Type B pancreatic cell (in vitro differentiated cells): ENCODE data around the gene CACNA1G. TPM values are rescaled to one million over a fixed set of nuclear protein-coding genes. Genes with fewer than 3 reads are reported as not detected.

Experiments used
- DNase-seq: peaks from one replicate; pipeline ENCODE4 v3.0.0; 2021; ENCODE audit warnings: mixed read lengths; ENCODE audit not compliant: unreplicated experiment; ENCODE audit errors: extremely low spot score
- H3K27ac Mint-ChIP-seq: 2 replicates; pipeline ENCODE4 v1.8.0; 2021; ENCODE audit warnings: mild to moderate bottlenecking, mixed read lengths
- H3K27me3 Mint-ChIP-seq: 2 replicates; pipeline ENCODE4 v1.8.0; 2021; ENCODE audit warnings: mixed read lengths
- H3K36me3 Mint-ChIP-seq: 2 replicates; pipeline ENCODE4 v1.8.0; 2021; ENCODE audit warnings: mixed read lengths
- H3K4me1 Mint-ChIP-seq: one replicate; pipeline ENCODE4 v1.8.0; 2021; ENCODE audit warnings: mixed read lengths; ENCODE audit not compliant: unreplicated experiment
- H3K4me3 Mint-ChIP-seq: 2 replicates; pipeline ENCODE4 v1.8.0; 2021; ENCODE audit warnings: mild to moderate bottlenecking, mixed read lengths
- H3K9me3 Mint-ChIP-seq: 2 replicates; pipeline ENCODE4 v1.8.0; 2021; ENCODE audit warnings: mixed read lengths
- CTCF ChIP-seq: fragments of 200-600 bp; sonication (generic); conservative IDR thresholded peaks from 2 replicates; pipeline ENCODE4 v1.5.0; 2021; ENCODE audit warnings: antibody characterized with exemption, mild to moderate bottlenecking
- total RNA-seq: library from RNA; stranded (reverse); gene quantifications from 2 replicates; pipeline ENCODE4 v1.2.1, GENCODE V29; 2021; ENCODE audit warnings: low replicate concordance

Gene CACNA1G
- total RNA-seq, 1 donor from 2014 or later = 27.8 TPM

GRCh38 chr17:50609380-50610074 lies 49.0 kb downstream of the CACNA1G start:
- DNase-seq = no peak
- H3K36me3 Mint-ChIP-seq = peaks cover 3% of the 10 kb centered on the region
- H3K9me3 Mint-ChIP-seq = no peaks in the 10 kb centered on the region
- H3K27ac Mint-ChIP-seq = no peak overlapping the region
- peaks cover 12% of the 10 kb centered on the region for H3K27me3 Mint-ChIP-seq
- peaks cover 13% of the 10 kb centered on the region for H3K4me1 Mint-ChIP-seq
- TF ChIP-seq CTCF = no peak
- H3K4me3 Mint-ChIP-seq = no peak overlapping the region

GRCh38 chr17:50611634-50612033 lies 51.1 kb downstream of the CACNA1G start:
- Mint-ChIP-seq H3K4me3 (no peak overlapping the region), H3K27ac (no peak overlapping the region), H3K27me3 (peaks cover 9% of the 10 kb centered on the region), H3K4me1 (peaks cover 17% of the 10 kb centered on the region), H3K36me3 (peaks cover 3% of the 10 kb centered on the region), H3K9me3 (no peaks in the 10 kb centered on the region)
- no peak for DNase-seq
- no peak for TF ChIP-seq CTCF

GRCh38 chr17:50612281-50612680 lies 51.8 kb downstream of the CACNA1G start:
- Mint-ChIP-seq H3K9me3 (no peaks in the 10 kb centered on the region), H3K27ac (no peak overlapping the region), H3K4me1 (peaks cover 17% of the 10 kb centered on the region), H3K4me3 (no peak overlapping the region), H3K27me3 (peaks cover 9% of the 10 kb centered on the region), H3K36me3 (peaks cover 3% of the 10 kb centered on the region)
- TF ChIP-seq CTCF = no peak
- DNase-seq = no peak

- no peaks in the 10 kb centered on the region for H3K9me3 Mint-ChIP-seq
- no peak overlapping the region for H3K4me3 Mint-ChIP-seq
- no peak overlapping the region for H3K27ac Mint-ChIP-seq
- H3K4me1 Mint-ChIP-seq = peaks cover 17% of the 10 kb centered on the region
- H3K27me3 Mint-ChIP-seq = peaks cover 9% of the 10 kb centered on the region
- peak; percentile 14 for TF ChIP-seq CTCF
- H3K36me3 Mint-ChIP-seq = peaks cover 3% of the 10 kb centered on the region
- DNase-seq = no peak
These were observed 52.8 kb downstream of the CACNA1G start for GRCh38 chr17:50613007-50613992.

- H3K36me3 Mint-ChIP-seq = no peaks in the 10 kb centered on the region
These were observed 54.0 kb downstream of the CACNA1G start for GRCh38 chr17:50614471-50615051.

More at GRCh38 chr17:50614471-50615051, 54.0 kb downstream of the CACNA1G start:
- Mint-ChIP-seq H3K27ac (peak overlapping the region; percentile 20), H3K4me1 (peaks cover 17% of the 10 kb centered on the region), H3K27me3 (peaks cover 5% of the 10 kb centered on the region), H3K9me3 (no peaks in the 10 kb centered on the region), H3K4me3 (no peak overlapping the region)
- TF ChIP-seq CTCF = no peak
- no peak for DNase-seq
